ENCODE measurements around the gene RALGAPA2.

GRCh38 chr20:20443504-20443903 lies 268.9 kb downstream of the RALGAPA2 start:
- TF ChIP-seq CTCF (IDR thresholded peaks at IDR 0.05) (no peak), POLR2A (IDR thresholded peaks at IDR 0.05) (no peak), EP300 (IDR thresholded peaks at IDR 0.05) (no peak)

Data from tibial nerve (tissue), 4 donors.